Measurements from ENCODE around the gene GNPAT.

The GNPAT gene

GRCh38 chr1:231214918-231215680 lies 25.9 kb upstream of the GNPAT start:
- FAIRE-seq: no peak

- FAIRE-seq: no peak
These were observed 25.2 kb upstream of the GNPAT start for GRCh38 chr1:231215681-231216385.

- FAIRE-seq: no peak
These were observed 24.5 kb upstream of the GNPAT start for GRCh38 chr1:231216498-231216897.

GRCh38 chr1:231217056-231217455 lies 24.0 kb upstream of the GNPAT start:
- FAIRE-seq: no peak

GRCh38 chr1:231218078-231218477 lies 22.9 kb upstream of the GNPAT start:
- FAIRE-seq: no peak

GRCh38 chr1:231219422-231220401 lies 21.3 kb upstream of the GNPAT start:
- FAIRE-seq: no peak

- FAIRE-seq: no peak
These were observed 20.2 kb upstream of the GNPAT start for GRCh38 chr1:231220801-231221200.

GRCh38 chr1:231226156-231226555 lies 14.9 kb upstream of the GNPAT start:
- no peak for FAIRE-seq

- no peak for FAIRE-seq
These were observed 9.5 kb upstream of the GNPAT start for GRCh38 chr1:231231511-231231910.

GRCh38 chr1:231232870-231233734 lies 7.9 kb upstream of the GNPAT start:
- FAIRE-seq: no peak

- FAIRE-seq: no peak
These were observed 7.1 kb upstream of the GNPAT start for GRCh38 chr1:231233735-231234417.

- FAIRE-seq: no peak
These were observed 6.5 kb upstream of the GNPAT start for GRCh38 chr1:231234506-231234905.

- no peak for FAIRE-seq
These were observed 5.3 kb upstream of the GNPAT start for GRCh38 chr1:231235526-231236207.

GRCh38 chr1:231236208-231236591 lies 4.8 kb upstream of the GNPAT start:
- no peak for FAIRE-seq

- no peak for FAIRE-seq
These were observed 4.1 kb upstream of the GNPAT start for GRCh38 chr1:231236938-231237337.

- FAIRE-seq: no peak
These were observed 2.7 kb upstream of the GNPAT start for GRCh38 chr1:231238298-231238697.

GRCh38 chr1:231240531-231240882 lies 505 bp upstream of the GNPAT start:
- no peak for FAIRE-seq

- no peak for FAIRE-seq
These were observed 738 bp downstream of the GNPAT start for GRCh38 chr1:231241750-231242149.

- no peak for FAIRE-seq
These were observed 1.6 kb downstream of the GNPAT start for GRCh38 chr1:231242516-231243198.

- no peak for FAIRE-seq
These were observed 7.8 kb downstream of the GNPAT start for GRCh38 chr1:231248778-231249177.

- FAIRE-seq: no peak
These were observed 11.3 kb downstream of the GNPAT start for GRCh38 chr1:231252336-231252735.

Data from TTC549 (cell line).